HG02588 (cell line): ENCODE data around the gene UST.
"Not testable (repeated sequence)": the region's sequence is repeated elsewhere in the genome, so short reads cannot be mapped to it uniquely, and the experiment has no call there.

Source experiments
- ATAC-seq: cut with Tn5 transposase; IDR thresholded peaks from one replicate; pipeline ENCODE4 v1.9.1; 2021; ENCODE audit warnings: mild to moderate bottlenecking, moderate library complexity; ENCODE audit not compliant: unreplicated experiment

Gene UST

DNA sequence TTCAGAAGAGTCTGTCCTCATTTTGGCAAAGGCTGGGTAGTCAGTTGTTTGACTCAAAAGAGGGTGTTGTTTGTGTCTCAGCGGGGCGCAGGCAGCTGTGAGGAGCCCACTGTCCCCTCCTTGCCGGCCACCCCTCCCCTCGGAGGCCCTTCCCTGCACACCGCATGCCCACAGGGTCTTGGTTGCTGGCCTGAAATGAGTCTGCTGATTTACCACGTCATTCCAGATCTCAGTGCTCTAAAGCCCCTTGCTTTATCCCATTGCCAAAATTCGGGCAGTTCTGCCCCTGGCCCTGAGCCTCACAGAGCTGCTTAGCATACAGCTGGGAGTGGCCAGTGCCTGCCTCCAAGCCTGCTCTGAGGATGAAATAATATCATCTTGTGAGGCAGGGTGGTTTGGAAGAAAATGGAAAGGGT is 220.7 kb downstream of the UST start:
- ATAC-seq = no peak

DNA sequence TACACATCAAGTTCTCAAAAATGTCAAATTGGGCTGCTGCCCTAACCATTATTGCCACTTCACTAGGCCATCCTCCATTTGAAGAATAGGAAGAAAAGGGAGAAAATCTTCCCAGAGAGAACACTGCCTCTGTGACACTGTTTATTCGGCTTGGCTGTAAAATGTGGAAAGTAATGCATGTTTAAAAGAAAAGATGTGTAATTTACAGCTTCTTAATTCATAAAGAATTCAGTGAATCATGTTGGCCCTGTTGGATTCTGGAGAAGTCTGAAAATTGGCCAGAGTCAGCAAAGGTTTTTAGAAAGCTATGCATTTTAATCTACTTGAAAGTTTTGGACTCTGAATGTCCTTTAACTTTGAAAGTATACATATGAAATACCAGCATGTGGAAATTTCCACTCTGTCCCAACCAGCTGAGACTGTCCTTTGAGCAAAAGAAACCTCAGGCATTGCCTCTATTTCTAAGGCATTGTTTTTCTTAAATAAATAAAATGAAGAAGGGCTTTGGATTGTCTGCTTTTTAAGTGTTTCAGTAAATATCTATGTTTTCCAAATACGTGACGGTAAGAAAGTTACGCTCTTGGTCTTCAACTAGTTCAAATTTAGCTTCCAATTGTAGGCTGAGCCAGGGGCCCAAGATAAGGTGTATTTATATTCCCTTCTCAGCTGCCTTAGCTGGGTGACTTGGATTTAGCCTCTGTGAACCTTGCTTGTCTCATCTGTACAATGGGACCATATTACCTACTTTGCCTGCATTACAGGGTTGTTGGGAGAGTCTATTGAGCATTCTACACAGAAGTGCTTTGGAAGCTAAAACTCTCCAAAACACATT is 222.2 kb downstream of the UST start:
- no peak for ATAC-seq

DNA sequence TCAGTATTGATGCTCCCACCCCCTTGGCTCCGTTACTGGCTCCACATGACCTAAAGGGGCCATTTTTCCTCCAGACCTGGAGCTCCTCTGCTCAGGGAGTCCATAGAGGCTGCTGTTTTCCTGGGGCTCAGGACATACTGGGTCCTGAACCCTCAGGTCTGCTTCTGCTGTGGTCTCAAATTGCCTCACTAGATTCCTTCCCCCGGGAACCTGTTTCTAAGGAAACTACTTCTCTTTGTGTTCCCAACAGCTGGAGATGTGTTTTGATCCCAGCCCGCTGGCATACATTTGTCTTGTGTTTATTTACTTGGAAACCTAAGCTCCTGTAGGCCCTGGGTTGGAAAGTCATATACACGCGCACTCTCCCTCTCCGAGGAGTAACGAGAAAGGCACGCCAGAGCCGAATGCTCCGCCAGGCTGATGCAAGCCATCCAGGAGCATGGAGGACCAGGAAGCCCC is 222.8 kb downstream of the UST start:
- ATAC-seq = no peak

DNA sequence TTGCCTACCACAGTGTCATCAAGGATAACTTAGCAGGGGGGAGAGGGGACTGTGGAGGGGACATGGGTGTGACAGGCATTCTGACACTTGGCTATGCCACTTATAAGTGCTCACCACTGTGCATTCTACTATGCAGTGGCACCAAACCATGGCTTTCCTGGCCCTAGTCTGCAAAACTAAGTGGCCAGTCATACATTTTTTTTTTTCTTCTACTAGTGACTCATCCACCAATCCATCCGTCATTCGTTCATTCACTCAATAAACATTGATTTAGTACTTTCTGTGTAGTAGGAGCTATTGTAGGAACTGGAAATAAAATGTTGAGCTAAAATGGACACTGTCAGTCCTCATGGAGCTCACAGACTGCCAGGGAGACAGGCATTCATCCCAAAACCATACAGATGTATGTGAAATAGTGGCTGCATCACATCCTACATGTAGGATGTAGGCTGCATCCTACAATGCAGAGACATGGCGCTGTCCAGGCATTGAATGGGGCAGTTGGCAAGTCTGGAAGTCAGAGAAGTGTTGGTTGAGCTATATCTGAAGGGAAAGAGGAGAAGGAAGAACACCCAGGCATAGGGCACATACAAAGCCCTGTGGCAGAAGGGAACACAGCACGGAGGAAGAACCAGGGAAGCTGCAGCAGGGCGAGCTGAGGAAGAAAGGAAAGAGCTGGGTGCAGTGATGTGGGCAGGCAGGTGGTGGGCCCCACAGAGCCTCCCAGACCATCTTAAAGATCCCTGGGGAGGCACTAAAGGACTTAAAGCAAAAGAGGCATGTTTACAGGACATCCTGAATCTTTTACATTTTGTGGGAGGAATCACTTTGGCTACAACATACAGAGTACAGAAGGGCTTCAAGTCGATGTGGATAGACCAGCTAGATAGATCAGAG is 224.4 kb downstream of the UST start:
- no peak for ATAC-seq

DNA sequence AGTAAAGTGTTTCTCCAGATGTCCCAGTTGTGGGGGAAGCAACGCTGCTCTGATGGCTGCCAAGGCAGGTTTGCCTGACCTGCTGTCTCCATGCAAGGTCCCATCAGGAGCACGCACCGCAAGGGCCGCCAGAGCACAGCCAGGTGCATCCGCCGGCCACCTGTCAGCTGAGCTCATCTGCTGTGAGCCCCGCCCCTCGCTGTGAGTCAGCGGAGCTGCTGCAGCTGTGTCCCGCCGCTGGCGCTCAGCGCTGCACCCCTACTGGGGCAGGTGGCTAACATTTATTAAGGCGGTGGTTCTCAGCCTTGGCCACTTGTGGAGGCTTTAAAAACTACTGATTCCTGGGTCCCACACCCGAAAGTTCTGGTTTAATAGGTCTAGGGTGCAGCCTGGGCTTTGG is 225.7 kb downstream of the UST start:
- peak; percentile 89 for ATAC-seq

DNA sequence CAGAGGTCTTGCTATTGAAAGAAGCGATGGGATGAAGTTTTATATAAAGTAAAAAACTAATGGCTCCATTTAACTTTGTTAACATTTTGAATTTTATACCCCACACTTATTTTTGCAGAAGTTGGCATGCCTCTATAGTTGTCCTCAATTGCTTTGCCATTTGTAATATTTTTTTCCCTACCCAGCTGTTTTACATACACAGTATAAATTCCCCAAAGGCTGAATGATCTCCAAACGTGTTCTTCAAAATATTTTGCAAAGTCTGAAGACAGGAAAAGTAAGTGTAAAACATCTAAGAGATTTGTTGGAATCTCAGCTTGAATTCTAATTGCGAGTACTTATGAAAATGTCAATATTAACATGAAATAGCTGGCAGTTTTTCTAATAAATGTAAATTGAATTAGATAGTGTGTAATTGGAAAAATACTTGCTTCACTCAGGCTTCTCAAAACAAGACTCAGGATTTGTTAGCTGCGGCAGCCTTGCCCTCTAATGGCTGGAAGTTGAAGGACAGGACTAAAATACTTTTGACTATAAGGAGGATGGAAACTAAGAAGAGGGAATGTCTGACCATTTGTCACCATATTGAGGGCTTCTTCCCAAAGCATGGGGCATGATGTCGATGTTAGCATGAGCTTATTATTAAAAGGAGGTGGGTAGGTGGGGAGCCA is 226.8 kb downstream of the UST start:
- no peak for ATAC-seq

DNA sequence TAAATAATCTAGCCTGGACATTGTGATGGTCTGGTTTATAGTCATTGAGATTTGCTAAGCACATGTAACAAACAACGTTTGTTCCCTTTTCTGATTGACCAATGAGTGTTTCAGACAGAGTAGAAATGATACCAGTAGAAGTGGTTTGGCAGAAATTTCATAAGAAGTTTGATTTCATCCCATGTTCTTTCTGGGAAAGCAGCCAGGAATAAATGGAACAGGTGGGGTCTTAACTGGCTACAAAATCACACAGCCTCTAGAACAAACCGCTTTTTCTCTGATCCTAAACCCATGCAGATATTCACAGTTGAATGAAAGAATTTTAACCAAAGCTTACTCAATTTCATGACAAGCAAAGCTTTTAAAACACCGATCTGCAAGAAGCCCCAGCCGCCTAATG is 227.5 kb downstream of the UST start:
- no peak for ATAC-seq

DNA sequence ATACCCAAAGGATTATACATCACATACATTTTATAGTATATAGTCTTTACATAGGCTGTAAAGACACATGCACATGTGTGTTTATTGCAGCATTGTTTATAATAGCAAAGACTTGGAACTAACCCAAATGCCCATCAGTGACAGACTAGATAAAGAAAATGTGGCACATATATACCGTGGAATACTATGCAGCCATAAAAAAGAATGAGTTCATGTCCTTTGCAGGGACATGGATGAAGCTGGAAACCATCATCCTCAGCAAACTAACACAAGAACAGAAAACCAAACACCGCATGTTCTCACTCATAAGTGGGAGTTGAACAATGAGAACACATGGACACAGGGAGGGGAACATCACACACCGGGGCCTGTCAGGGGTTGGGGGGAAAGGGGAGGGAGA is 231.5 kb downstream of the UST start:
- ATAC-seq = not testable (repeated sequence)

DNA sequence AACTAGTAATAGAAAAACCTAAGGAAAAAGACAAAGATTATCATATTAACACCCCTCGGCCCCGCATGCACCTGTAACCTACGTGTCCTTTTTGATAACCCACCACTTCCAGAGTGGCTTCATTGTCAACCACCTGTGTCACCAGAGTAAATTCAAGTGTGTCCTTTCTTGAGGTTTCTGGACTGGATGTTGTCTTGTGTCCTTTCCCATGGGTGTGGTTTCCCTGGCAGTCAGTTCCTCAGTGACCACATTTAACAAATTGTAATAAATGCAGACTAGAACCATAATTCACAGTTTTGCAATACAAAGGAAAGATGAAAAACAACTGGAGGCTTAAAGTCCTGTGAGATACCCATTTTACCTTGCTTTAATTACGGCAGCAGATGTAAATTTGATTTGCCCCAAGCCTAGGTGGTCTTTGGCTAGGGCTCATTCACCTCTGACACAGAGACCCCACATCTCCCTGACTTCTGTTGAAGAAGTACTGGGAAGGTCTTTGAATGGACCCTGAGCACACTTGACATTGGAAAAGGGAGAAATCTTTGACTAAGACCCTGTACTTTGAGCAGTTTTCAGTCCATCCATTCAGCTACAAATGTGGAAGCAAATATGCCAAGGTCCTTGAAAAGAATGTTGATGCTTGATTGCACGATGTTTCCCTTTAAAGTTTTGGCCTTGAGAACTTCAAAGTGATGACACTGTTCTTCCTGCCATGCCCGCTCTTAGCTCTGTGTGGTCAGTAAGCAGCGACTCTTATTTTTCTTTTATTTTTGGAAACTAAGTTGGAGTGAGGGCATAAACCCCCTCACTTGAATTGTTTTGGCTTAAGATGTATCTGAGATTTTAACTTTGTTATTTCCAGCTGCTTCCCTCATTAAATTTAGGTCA is 232.4 kb downstream of the UST start:
- ATAC-seq = no peak

DNA sequence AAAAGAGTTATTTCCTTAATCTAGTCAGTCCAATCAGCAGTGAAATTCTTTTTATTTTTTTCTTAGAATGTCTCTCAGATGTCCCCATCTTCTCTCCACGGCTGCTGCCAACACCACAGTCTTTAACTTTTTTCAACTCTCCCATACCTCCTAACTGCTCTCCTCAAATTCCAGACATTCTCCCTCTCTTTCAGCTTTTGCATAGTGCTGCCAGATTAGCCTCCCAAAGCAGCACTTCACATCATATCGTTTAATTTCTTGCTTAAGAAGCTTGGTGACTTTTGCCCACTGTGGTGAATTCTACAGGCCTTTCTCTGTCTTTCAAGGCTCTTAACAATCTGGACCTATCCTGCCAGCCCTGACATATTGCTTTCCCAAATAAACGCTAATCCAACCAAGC is 233.4 kb downstream of the UST start:
- ATAC-seq = no peak

DNA sequence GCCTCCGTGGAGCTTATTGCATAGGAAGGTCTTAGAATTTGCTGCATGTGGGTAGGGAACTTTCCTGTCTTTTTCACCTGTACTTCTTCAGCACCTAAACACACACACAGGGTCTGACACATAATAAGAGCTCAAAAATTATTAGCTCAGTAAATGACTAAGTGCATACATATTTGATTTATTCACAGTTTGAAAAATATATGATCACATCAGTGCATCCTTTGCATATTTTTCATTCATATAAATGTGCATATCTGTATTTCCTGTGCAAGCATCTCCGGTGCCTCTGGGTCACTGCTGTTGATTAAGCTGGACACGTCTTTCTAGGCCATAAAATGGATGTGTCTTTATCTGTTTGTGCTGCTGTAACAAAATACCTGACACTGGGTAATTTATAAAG is 234.7 kb downstream of the UST start:
- no peak for ATAC-seq

DNA sequence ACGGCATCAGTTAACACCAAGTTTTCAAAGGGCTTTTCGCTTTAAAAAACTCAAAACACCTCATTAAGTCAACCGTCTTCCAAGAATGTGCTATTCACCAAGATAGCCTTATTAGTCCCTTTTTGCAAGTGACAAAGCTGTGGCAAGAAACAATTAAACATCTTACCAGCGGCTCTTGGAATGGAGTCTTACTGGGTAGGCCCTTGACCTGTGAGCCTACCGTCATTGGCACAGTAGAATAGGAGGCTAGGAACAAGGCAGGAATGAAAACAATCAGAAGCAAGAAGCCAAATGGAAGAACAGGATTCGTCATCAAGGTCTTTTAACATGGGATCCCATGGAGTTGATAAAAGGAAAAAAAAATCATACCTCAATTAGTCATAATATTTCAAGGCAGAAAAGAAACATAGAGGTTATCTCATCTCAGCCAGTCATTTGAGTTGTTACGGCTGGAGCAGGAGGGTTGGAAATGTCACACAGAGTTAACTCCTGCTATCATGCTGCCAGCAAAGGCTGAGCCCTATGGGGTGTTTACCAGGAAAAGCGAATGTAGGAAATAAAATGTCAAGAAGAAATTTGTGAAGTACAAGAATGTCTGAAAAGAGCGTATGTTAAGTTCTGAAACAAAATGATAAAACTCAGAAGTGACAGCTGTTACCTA is 236.4 kb downstream of the UST start:
- no peak for ATAC-seq

DNA sequence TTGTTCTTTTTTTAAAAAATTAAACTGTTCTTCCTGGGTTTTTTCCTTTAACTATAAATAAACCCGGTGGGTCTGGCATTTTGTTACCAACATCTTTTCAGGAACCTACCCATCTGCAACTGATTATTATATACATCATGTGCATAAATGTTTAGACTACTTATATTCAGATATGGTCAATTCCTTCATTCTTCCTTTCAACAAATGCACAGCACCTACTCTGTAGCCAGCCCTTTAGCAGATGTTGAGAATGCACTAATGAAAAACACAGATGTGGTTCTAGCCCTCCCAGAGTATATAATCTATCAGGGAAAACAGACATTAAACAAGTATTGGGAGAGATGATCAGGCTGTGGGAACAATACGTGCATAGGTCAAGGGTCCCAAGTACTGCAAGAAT is 237.1 kb downstream of the UST start:
- ATAC-seq = no peak

DNA sequence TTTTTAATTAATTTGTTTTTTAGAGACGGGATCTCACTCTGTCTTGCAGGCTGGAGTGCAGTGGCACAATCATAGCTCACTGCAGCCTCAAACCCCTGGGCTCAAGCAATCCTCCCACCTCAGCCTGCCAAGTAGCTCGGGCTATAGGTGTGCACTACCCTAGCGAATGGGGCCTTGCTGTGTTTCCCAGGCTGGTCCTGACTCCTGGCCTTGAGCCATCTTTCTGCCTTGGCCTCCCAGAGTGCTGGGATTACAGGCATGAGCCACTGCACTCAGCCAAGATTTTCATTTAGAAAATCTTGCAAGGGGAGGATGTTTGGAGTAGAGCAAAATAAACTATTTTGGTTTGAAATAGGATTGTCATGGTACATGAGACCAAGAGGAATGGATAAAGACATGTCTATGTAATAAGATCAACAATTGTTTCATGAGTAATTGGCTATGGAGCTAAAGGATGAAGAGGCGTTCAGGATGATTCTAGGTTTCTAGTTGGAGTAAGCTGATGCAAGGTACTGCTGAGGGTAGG is 237.8 kb downstream of the UST start:
- ATAC-seq = no peak

DNA sequence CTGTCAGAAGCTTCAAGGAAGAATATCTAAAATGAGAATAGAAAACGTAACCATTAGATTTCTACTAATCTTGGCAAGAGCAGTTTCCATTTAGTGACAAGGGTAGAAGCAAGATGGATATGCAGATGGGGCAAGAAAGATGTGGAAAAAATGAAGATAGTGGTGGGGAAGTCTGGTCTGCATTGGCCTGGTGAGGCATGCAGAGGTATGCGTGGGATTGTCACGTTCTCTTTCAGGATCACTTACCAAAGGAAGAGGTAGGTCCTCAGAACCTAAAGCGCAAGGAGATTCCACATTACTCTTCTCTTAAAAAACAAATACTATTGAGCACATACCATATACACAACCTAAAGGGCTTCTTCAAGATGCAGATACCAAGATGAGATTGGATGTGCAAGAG is 238.7 kb downstream of the UST start:
- ATAC-seq = no peak

DNA sequence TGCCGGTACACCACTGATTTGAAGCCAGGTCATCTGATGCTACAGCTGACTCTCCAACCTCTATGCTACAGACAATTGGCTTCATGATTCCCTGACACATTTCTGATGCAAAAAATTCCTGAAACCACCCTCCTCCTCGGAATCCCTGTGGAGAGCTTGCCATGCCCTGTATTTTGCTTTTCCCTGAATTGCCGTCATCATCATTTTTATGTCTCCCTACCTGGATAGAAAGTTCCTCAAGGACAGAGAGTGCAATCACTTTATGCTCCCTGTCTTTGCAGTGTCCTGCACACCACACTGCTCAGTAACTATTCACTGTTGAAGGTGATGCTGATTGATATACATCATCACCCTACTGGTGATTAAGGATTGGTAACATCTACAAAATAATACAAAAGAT is 239.8 kb downstream of the UST start:
- ATAC-seq = no peak

DNA sequence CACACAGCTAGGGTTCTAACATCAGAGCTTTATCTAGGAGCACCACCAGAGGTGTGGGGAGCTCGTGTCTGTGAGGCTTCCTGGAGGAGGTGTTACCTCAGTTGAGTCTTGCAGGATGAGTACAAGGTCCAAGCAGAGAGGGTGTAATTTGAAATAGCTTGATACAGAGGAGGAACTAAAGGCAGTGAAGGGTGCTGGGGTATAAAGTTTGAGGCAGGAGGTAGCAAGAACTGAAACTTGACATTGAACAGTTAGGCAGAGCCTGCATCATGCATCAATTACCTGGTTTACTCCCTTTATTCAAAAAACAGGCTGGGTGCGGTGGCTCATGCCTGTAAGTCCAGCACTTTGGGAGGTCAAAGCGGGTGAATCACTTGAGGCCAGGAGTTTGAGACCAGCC is 241.2 kb downstream of the UST start:
- no peak for ATAC-seq

DNA sequence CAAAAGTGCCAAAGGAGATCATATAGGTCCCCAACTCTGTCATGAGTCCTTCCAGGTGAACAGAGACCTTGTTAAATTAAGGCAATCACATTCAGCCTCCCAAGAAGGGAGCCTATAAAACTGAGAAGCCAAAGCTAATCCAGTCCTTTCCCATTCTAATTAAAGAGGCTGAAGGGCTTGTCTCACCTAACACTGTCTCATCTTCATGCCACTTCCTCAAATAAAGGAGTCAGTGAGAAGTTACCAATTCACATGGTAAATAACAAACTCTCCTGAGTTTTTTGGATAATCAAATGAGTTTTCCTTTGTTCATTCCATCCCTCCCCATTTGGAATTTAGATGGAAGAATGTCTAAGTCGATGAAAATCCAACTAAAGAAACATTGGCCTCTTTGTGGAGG is 242.8 kb downstream of the UST start:
- ATAC-seq = no peak

DNA sequence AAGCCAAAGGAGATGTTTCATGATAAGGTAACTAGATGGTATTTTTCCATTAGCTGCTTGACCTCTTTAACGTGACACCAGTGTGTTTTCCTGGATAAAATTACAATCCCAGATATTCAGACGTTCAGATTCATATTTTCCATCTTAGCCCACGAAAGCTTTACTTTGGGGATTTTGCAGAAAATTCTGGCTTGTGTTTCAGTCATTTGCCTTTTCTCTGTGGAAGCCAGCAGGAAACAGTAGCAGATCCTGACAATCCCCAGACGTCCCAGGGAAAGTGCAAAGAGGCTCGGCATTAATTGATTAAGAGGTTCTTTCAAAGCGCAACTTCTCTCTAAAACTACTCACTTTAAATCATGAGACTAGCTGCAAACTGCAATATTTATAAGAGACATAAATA is 243.6 kb downstream of the UST start:
- ATAC-seq = no peak

DNA sequence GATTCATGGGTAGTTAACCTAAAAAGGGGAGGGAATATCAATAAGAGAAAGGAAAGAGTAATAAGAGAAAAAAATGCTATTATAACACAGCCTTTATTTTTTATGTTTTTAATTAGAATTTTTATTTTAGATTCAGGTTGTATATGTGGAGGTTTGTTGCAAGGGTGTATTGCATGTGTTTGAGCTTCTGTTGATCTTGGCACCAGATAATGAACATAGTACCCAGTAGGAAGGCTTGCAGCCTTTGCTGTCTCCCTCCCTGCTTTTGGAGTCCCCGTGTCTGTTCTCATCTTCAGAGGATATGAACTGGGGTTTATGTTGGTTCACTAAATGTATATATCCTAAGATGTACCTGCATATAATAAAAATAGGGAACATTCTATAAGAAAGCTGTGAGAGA is 250.0 kb downstream of the UST start:
- no peak for ATAC-seq
